HG02763 (cell line): ENCODE data around the gene LRRFIP1.
"Not testable (repeated sequence)": the region's sequence is repeated elsewhere in the genome, so short reads cannot be mapped to it uniquely, and the experiment has no call there.

Experiments used
- ATAC-seq: cut with Tn5 transposase; IDR thresholded peaks from one replicate; pipeline ENCODE4 v1.9.1; 2021; ENCODE audit warnings: mild to moderate bottlenecking, moderate library complexity; ENCODE audit not compliant: unreplicated experiment

Gene LRRFIP1

GRCh38 chr2:237743024-237743423, 115.6 kb downstream of the LRRFIP1 start:
- no peak for ATAC-seq

GRCh38 chr2:237743561-237744269, 116.3 kb downstream of the LRRFIP1 start:
- no peak for ATAC-seq

GRCh38 chr2:237744270-237744612, 116.9 kb downstream of the LRRFIP1 start:
- no peak for ATAC-seq

GRCh38 chr2:237744613-237745249, 117.3 kb downstream of the LRRFIP1 start:
- ATAC-seq, result no peak

- ATAC-seq, result no peak
These were observed 117.8 kb downstream of the LRRFIP1 start for GRCh38 chr2:237745250-237745613.

GRCh38 chr2:237746302-237747080, 119.1 kb downstream of the LRRFIP1 start:
- no peak for ATAC-seq

- no peak for ATAC-seq
These were observed 119.8 kb downstream of the LRRFIP1 start for GRCh38 chr2:237747189-237747588.

GRCh38 chr2:237749002-237749401, 121.6 kb downstream of the LRRFIP1 start:
- ATAC-seq, result no peak

GRCh38 chr2:237749961-237750360, 122.6 kb downstream of the LRRFIP1 start:
- no peak for ATAC-seq

GRCh38 chr2:237750441-237750840, 123.1 kb downstream of the LRRFIP1 start:
- not testable (repeated sequence) for ATAC-seq

GRCh38 chr2:237752761-237753165, 125.4 kb downstream of the LRRFIP1 start:
- peak; percentile 90 for ATAC-seq

- ATAC-seq, result no peak
These were observed 126.8 kb downstream of the LRRFIP1 start for GRCh38 chr2:237754182-237754581.

GRCh38 chr2:237754626-237755248, 127.3 kb downstream of the LRRFIP1 start:
- ATAC-seq, result no peak

- no peak for ATAC-seq
These were observed 130.2 kb downstream of the LRRFIP1 start for GRCh38 chr2:237757616-237758015.

- no peak for ATAC-seq
These were observed 130.8 kb downstream of the LRRFIP1 start for GRCh38 chr2:237758185-237758584.

GRCh38 chr2:237759176-237759575, 131.8 kb downstream of the LRRFIP1 start:
- no peak for ATAC-seq

GRCh38 chr2:237760506-237761502, 133.4 kb downstream of the LRRFIP1 start:
- no peak for ATAC-seq

GRCh38 chr2:237762291-237763182, 135.2 kb downstream of the LRRFIP1 start:
- not testable (repeated sequence) for ATAC-seq

GRCh38 chr2:237763812-237764211, 136.4 kb downstream of the LRRFIP1 start:
- no peak for ATAC-seq
